Hepatocyte (in vitro differentiated cells): ENCODE measurements around the gene RELA.

ENCODE experiments used
- CTCF ChIP-seq: fragments of 200-600 bp; sonication (generic); IDR thresholded peaks from 2 replicates; pipeline ENCODE4 v1.5.1; 2016; ENCODE audit warnings: antibody characterized with exemption, mild to moderate bottlenecking; ENCODE audit not compliant: poor library complexity
- EZH2 ChIP-seq: fragments of 200-600 bp; sonication (generic); IDR thresholded peaks from 2 replicates; pipeline ENCODE4 v1.6.1; 2016; ENCODE audit warnings: antibody characterized with exemption, mild to moderate bottlenecking, borderline replicate concordance
- EZH2phosphoT487 ChIP-seq: fragments of 200-600 bp; sonication (generic); IDR thresholded peaks from one replicate; pipeline ENCODE4 v1.6.1; 2018; ENCODE audit warnings: antibody characterized with exemption, mild to moderate bottlenecking, low read depth, moderate library complexity; ENCODE audit not compliant: unreplicated experiment, severe bottlenecking

- TF ChIP-seq EZH2 (no peak), CTCF (no peak), EZH2phosphoT487 (no peak)
Measured at GRCh38 chr11:65655570-65656332, 7.0 kb downstream of the RELA start.
